ENCODE data around the gene BCOR. TPM values are rescaled to one million over a fixed set of nuclear protein-coding genes. Genes with fewer than 3 reads are reported as not detected.

Gene BCOR
- total and polyA plus RNA-seq, 9 of the 15 experiments (the other 6 are each of a cell fraction or from before 2014, with no cell fraction given): 27.5 to 113 (median 37.6) TPM

DNA sequence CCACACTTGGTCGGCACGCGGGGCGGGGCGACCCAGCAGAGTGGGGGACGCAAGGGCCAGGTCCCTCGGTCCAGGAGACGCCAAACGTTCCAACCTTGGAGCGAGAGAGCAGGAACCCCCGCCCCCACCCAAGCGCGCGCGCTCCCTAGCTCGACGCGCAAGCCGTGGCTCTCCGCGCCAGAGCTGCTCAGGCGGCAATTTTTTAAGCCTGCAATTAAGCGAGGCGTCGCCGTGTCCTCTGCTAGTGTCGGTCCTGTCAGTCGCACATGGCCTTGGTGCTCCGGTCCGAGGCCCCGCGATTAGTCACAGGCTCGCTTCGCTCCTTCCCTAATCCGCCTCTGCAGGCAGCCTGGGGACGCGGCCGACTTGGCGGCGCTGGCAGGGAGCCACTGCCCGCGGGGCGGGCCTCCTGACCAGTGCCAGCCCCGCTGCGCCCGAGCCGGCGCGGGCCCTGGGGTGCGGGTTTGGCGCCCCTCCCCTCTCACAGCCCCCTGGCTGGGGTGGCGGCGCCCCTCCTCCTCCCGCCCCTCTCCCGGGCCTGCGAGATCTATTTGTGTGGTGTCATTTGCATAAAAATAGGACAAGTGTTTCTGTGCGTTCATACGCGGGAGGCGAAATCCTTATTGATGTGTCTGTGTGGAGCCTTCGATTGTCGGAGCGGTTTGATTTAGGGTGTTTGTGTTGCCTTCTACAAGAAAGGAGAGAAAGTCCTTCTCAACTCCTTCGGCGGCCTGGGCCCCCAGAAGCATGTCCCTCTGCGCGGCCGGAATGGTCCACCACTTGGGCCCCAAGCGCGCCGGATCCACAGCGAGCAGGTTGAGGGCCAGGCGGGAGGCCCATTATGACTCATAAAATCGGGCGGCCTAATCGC lies 9.8 kb upstream of the BCOR start (continued):
- TF ChIP-seq, protein P1, sequence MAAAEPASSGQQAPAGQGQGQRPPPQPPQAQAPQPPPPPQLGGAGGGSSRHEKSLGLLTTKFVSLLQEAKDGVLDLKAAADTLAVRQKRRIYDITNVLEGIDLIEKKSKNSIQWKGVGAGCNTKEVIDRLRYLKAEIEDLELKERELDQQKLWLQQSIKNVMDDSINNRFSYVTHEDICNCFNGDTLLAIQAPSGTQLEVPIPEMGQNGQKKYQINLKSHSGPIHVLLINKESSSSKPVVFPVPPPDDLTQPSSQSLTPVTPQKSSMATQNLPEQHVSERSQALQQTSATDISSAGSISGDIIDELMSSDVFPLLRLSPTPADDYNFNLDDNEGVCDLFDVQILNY (CRISPR knock-in tag; IDR thresholded peaks at IDR 0.05): no peak
- peak; percentile 20 for TF ChIP-seq NEUROD1 (IDR thresholded peaks at IDR 0.05; ENCODE audit: borderline replicate concordance, low read depth, low read length, partially characterized antibody)
- TF ChIP-seq KDM1A (IDR thresholded peaks at IDR 0.05): no peak
- TF ChIP-seq TEAD1 (CRISPR knock-in tag; IDR thresholded peaks at IDR 0.05): peak in 1 of 2 experiments; percentile 45; a peak in 1 of 4 replicates
- no peak for TF ChIP-seq GABPB2 (CRISPR knock-in tag; conservative IDR thresholded peaks at IDR 0.05)
- TF ChIP-seq POLR3A (IDR thresholded peaks at IDR 0.05; ENCODE audit: borderline replicate concordance, extremely low read depth, insufficient read depth, insufficient read length): no peak
- no peak for TF ChIP-seq SRSF7 (optimal IDR thresholded peaks at IDR 0.05; ENCODE audit: low read depth, low read length)
- 0 out of 2 replicates have a peak, but pooled peaks have one; percentile 32 for TF ChIP-seq SREBF2 (CRISPR knock-in tag; IDR thresholded peaks at IDR 0.05)
- TF ChIP-seq, protein P2, sequence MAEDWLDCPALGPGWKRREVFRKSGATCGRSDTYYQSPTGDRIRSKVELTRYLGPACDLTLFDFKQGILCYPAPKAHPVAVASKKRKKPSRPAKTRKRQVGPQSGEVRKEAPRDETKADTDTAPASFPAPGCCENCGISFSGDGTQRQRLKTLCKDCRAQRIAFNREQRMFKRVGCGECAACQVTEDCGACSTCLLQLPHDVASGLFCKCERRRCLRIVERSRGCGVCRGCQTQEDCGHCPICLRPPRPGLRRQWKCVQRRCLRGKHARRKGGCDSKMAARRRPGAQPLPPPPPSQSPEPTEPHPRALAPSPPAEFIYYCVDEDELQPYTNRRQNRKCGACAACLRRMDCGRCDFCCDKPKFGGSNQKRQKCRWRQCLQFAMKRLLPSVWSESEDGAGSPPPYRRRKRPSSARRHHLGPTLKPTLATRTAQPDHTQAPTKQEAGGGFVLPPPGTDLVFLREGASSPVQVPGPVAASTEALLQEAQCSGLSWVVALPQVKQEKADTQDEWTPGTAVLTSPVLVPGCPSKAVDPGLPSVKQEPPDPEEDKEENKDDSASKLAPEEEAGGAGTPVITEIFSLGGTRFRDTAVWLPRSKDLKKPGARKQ (CRISPR knock-in tag; IDR thresholded peaks at IDR 0.05): no peak
- no peak for TF ChIP-seq EZH2 (IDR thresholded peaks at IDR 0.05; ENCODE audit: borderline replicate concordance, low read depth, low read length)
- peak; percentile 92 for TF ChIP-seq RNF2 (IDR thresholded peaks at IDR 0.05)
- peak; percentile 88 for TF ChIP-seq DMBX1 (CRISPR knock-in tag; IDR thresholded peaks at IDR 0.05; ENCODE audit: borderline replicate concordance)
- TF ChIP-seq, protein P3, sequence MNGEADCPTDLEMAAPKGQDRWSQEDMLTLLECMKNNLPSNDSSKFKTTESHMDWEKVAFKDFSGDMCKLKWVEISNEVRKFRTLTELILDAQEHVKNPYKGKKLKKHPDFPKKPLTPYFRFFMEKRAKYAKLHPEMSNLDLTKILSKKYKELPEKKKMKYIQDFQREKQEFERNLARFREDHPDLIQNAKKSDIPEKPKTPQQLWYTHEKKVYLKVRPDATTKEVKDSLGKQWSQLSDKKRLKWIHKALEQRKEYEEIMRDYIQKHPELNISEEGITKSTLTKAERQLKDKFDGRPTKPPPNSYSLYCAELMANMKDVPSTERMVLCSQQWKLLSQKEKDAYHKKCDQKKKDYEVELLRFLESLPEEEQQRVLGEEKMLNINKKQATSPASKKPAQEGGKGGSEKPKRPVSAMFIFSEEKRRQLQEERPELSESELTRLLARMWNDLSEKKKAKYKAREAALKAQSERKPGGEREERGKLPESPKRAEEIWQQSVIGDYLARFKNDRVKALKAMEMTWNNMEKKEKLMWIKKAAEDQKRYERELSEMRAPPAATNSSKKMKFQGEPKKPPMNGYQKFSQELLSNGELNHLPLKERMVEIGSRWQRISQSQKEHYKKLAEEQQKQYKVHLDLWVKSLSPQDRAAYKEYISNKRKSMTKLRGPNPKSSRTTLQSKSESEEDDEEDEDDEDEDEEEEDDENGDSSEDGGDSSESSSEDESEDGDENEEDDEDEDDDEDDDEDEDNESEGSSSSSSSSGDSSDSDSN (IDR thresholded peaks at IDR 0.05; ENCODE audit: borderline replicate concordance in 1 of 2, low read depth in 2 of 2, low read length in 2 of 2): peak in 1 of 2 experiments; percentile 91; a peak in 2 of 4 replicates
- TF ChIP-seq POLR2AphosphoS5 (IDR thresholded peaks at IDR 0.05; ENCODE audit: control insufficient read depth, insufficient read depth, low read depth, low read length): no peak
- no peak for TF ChIP-seq ZNF165 (CRISPR knock-in tag; IDR thresholded peaks at IDR 0.05; ENCODE audit: borderline replicate concordance)
- TF ChIP-seq, protein P4, sequence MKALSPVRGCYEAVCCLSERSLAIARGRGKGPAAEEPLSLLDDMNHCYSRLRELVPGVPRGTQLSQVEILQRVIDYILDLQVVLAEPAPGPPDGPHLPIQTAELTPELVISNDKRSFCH (CRISPR knock-in tag; IDR thresholded peaks at IDR 0.05): no peak
- TF ChIP-seq, protein P4 (tag; IDR thresholded peaks at IDR 0.05): 0 out of 2 replicates have a peak, but pooled peaks have one; percentile 65
- no peak for TF ChIP-seq MEF2A (IDR thresholded peaks at IDR 0.05; ENCODE audit: control insufficient read depth, low read depth, low read length)
- no peak for TF ChIP-seq BCOR (IDR thresholded peaks at IDR 0.05)
- TF ChIP-seq TEAD4 (IDR thresholded peaks at IDR 0.05; ENCODE audit: low read length): no peak
- no peak for TF ChIP-seq TEAD4 (CRISPR knock-in tag; IDR thresholded peaks at IDR 0.05; ENCODE audit: borderline replicate concordance)
- no peak; the same call in 1 of the 2 replicates for TF ChIP-seq ZBTB7A (IDR thresholded peaks at IDR 0.05; ENCODE audit: borderline replicate concordance, control insufficient read depth, low read depth, low read length)
